H1 (cell line): ENCODE measurements around the gene PRR23C. TPM values are rescaled to one million over a fixed set of nuclear protein-coding genes. Genes with fewer than 3 reads are reported as not detected.

ENCODE experiments used
- CTCF ChIA-PET: fragments of 300-600 bp; sonication (Branson Sonifier 250); formaldehyde crosslinking; loops from one replicate; lab custom pipeline; 2021; ENCODE audit not compliant: partially characterized antibody; lab: Charles Lee
- POLR2A ChIA-PET: fragments of 300-600 bp; sonication (Branson Sonifier 250); formaldehyde crosslinking; loops from one replicate; lab custom pipeline; 2021; ENCODE audit warnings: inconsistent platforms; ENCODE audit not compliant: partially characterized antibody; lab: Charles Lee
- DNase-seq, 2 experiments: peaks; one replicate each; pipeline versions ENCODE4 v3.0.0 to v3.0.0-alpha.2; 2010 to 2022; ENCODE audit warnings: low spot score in 2 of 2, low read depth in 1 of 2, mixed read lengths in 1 of 2
- FAIRE-seq: peaks from 2 replicates; lab custom pipeline; 2011; peaks lifted over from hg19 to GRCh38; lab: Jason Lieb, UNC
- H2AFZ ChIP-seq: 2 replicates; pipeline ENCODE4 v1.8.1; 2012; ENCODE audit warnings: low read length, inconsistent platforms
- H2AK5ac ChIP-seq: 2 replicates; pipeline ENCODE4 v1.6.1; 2013; ENCODE audit warnings: low read depth, low read length
- H2BK120ac ChIP-seq: replicated peaks from 2 replicates; pipeline ENCODE3; 2013; ENCODE audit warnings: low read depth, low read length, inconsistent platforms
- H2BK12ac ChIP-seq: 2 replicates; pipeline ENCODE4 v1.6.1; 2013; ENCODE audit warnings: low read depth, low read length
- H2BK15ac ChIP-seq: 2 replicates; pipeline ENCODE4 v1.6.1; 2013; ENCODE audit warnings: low read length
- H2BK20ac ChIP-seq: 2 replicates; pipeline ENCODE4 v1.6.1; 2013; ENCODE audit warnings: low read length
- H2BK5ac ChIP-seq: 2 replicates; pipeline ENCODE4 v1.6.1; 2013; ENCODE audit warnings: low read depth, low read length
- H3K14ac ChIP-seq: 2 replicates; pipeline ENCODE4 v1.6.1; 2013; ENCODE audit warnings: inconsistent platforms; ENCODE audit not compliant: insufficient read length
- H3K18ac ChIP-seq: 2 replicates; pipeline ENCODE4 v1.6.1; 2013; ENCODE audit warnings: low read length; ENCODE audit errors: extremely low read depth
- H3K23ac ChIP-seq: 2 replicates; pipeline ENCODE4 v1.6.1; 2013; ENCODE audit warnings: inconsistent platforms; ENCODE audit not compliant: insufficient read length
- H3K23me2 ChIP-seq: 2 replicates; pipeline ENCODE4 v1.6.1; 2013; ENCODE audit warnings: low read depth, low read length
- H3K27ac ChIP-seq: 2 replicates; pipeline ENCODE4 v1.6.1; 2011; ENCODE audit warnings: low read depth, low read length, inconsistent platforms
- H3K27me3 ChIP-seq, 4 experiments: replicated peaks in 1 of 4; 1 replicate in 1 of 4; 2 replicates in 3 of 4; pipeline versions ENCODE4 v1.6.1 to v1.8.1; 2011 to 2013; ENCODE audit warnings: low read length in 3 of 4, mild to moderate bottlenecking in 3 of 4, inconsistent platforms in 2 of 4, mixed read lengths in 2 of 4, moderate library complexity in 1 of 4; ENCODE audit not compliant: control insufficient read depth in 3 of 4, insufficient read depth in 3 of 4; ENCODE audit errors: extremely low read depth in 1 of 4
- H3K36me3 ChIP-seq, 4 experiments: 2 replicates each; pipeline versions ENCODE4 v1.6.1 to v1.8.1; 2011 to 2013; ENCODE audit warnings: mild to moderate bottlenecking in 4 of 4, low read length in 3 of 4, moderate library complexity in 2 of 4, control low read depth in 1 of 4, inconsistent platforms in 1 of 4; ENCODE audit not compliant: insufficient read depth in 4 of 4, control insufficient read depth in 2 of 4
- H3K4ac ChIP-seq: replicated peaks from 2 replicates; pipeline ENCODE3; 2013; ENCODE audit warnings: low read length, low read depth, mixed read lengths, inconsistent platforms; ENCODE audit not compliant: insufficient read length
- H3K4me1 ChIP-seq, 4 experiments: replicated peaks in 1 of 4; 1 replicate in 1 of 4; 2 replicates in 3 of 4; pipeline versions ENCODE4 v1.6.1 to v1.8.1; 2011 to 2013; ENCODE audit warnings: low read length in 3 of 4, inconsistent platforms in 2 of 4, mixed read lengths in 1 of 4; ENCODE audit not compliant: insufficient read depth in 4 of 4, control insufficient read depth in 3 of 4
- H3K4me2 ChIP-seq, 2 experiments: 2 replicates each; pipeline versions ENCODE4 v1.6.1 to v1.8.1; 2011 to 2013; ENCODE audit warnings: low read depth in 2 of 2, low read length in 2 of 2, control low read depth in 1 of 2, inconsistent platforms in 1 of 2, mild to moderate bottlenecking in 1 of 2; ENCODE audit not compliant: insufficient read depth in 1 of 2
- H3K4me3 ChIP-seq, 4 experiments: fragments of 200-600, 300-600 bp in 1 of 4; sonication (generic), shearing (Covaris generic), sonication (Bioruptor Twin) in 1 of 4; 2 replicates each; pipeline versions ENCODE4 v1.5.1 to v1.8.1; 2011 to 2016; ENCODE audit warnings: low read length in 4 of 4, low read depth in 3 of 4, control low read depth in 2 of 4, inconsistent platforms in 2 of 4, mild to moderate bottlenecking in 2 of 4, mixed read lengths in 1 of 4, moderate library complexity in 1 of 4; ENCODE audit not compliant: insufficient read depth in 2 of 4; ENCODE audit errors: extremely low read depth in 1 of 4
- H3K56ac ChIP-seq: replicated peaks from 2 replicates; pipeline ENCODE3; 2013; ENCODE audit warnings: low read depth, mild to moderate bottlenecking, mixed read lengths, low read length, inconsistent platforms; ENCODE audit not compliant: insufficient read length
- H3K79me1 ChIP-seq: 2 replicates; pipeline ENCODE4 v1.6.1; 2013; ENCODE audit warnings: low read depth, low read length, control low read depth
- H3K79me2 ChIP-seq, 2 experiments: 2 replicates each; pipeline versions ENCODE4 v1.6.1 to v1.8.1; 2012 to 2013; ENCODE audit warnings: low read length in 2 of 2, mild to moderate bottlenecking in 2 of 2, inconsistent platforms in 1 of 2; ENCODE audit not compliant: insufficient read depth in 2 of 2, control insufficient read depth in 1 of 2
- H3K9ac ChIP-seq, 4 experiments: replicated peaks in 1 of 4; 1 replicate in 1 of 4; 2 replicates in 3 of 4; pipeline versions ENCODE4 v1.6.1 to v1.8.1; 2011 to 2013; ENCODE audit warnings: low read depth in 3 of 4, low read length in 3 of 4, control low read depth in 2 of 4, mild to moderate bottlenecking in 2 of 4, moderate library complexity in 2 of 4, inconsistent platforms in 1 of 4; ENCODE audit errors: extremely low read depth in 1 of 4
- H3K9me3 ChIP-seq, 2 experiments: 2 replicates each; pipeline versions ENCODE4 v1.6.1 to v1.8.1; 2012 to 2013; ENCODE audit warnings: mild to moderate bottlenecking in 2 of 2, moderate library complexity in 2 of 2, control low read depth in 1 of 2, inconsistent platforms in 1 of 2, low read depth in 1 of 2, low read length in 1 of 2, mixed read lengths in 1 of 2; ENCODE audit not compliant: insufficient read depth in 2 of 2
- H4K20me1 ChIP-seq, 2 experiments: replicated peaks in 1 of 2; 2 replicates each; pipeline versions ENCODE3 to v1.8.1; 2011 to 2013; ENCODE audit warnings: inconsistent platforms in 2 of 2, low read length in 2 of 2, mild to moderate bottlenecking in 1 of 2; ENCODE audit not compliant: insufficient read depth in 2 of 2, control insufficient read depth in 1 of 2
- H4K5ac ChIP-seq: 2 replicates; pipeline ENCODE4 v1.6.1; 2013; ENCODE audit warnings: low read length, low read depth, mixed read lengths, inconsistent platforms; ENCODE audit not compliant: insufficient read length
- H4K8ac ChIP-seq: 2 replicates; pipeline ENCODE4 v1.8.0; 2013; ENCODE audit warnings: mild to moderate bottlenecking, moderate library complexity, low read length, inconsistent platforms; ENCODE audit not compliant: insufficient read depth; ENCODE audit errors: extremely low read depth
- H4K91ac ChIP-seq: replicated peaks from 2 replicates; pipeline ENCODE3; 2013; ENCODE audit warnings: low read length, mixed read lengths, inconsistent platforms; ENCODE audit not compliant: insufficient read length
- CREB1 ChIP-seq: IDR thresholded peaks from 2 replicates; pipeline ENCODE4 v1.6.1; 2012; ENCODE audit warnings: inconsistent platforms
- EGR1 ChIP-seq: IDR thresholded peaks from 2 replicates; pipeline ENCODE4 v1.6.1; 2011; ENCODE audit warnings: low read depth, low read length, borderline replicate concordance
- EZH2 ChIP-seq: fragments of 200-600 bp; sonication (generic); IDR thresholded peaks from 2 replicates; pipeline ENCODE4 v1.7.1; 2012; ENCODE audit warnings: low read depth, mild to moderate bottlenecking, moderate library complexity, low read length, inconsistent platforms; ENCODE audit not compliant: severe bottlenecking
- PHF8 ChIP-seq: fragments of 200-600 bp; sonication (generic); conservative IDR thresholded peaks from 2 replicates; pipeline ENCODE4 v1.7.1; 2012; ENCODE audit warnings: low read depth, mild to moderate bottlenecking, inconsistent platforms, low read length, moderate library complexity
- RAD21 ChIP-seq, 2 experiments: IDR thresholded peaks in 1 of 2; conservative IDR thresholded peaks in 1 of 2; 2 replicates each; pipeline ENCODE4 v1.6.1; 2011; ENCODE audit warnings: low read depth in 2 of 2, low read length in 2 of 2, improper control_type of control experiment in 1 of 2, inconsistent platforms in 1 of 2, mild to moderate bottlenecking in 1 of 2, moderate library complexity in 1 of 2
- RXRA ChIP-seq: IDR thresholded peaks from 2 replicates; pipeline ENCODE4 v1.6.1; 2011; ENCODE audit warnings: low read depth, mild to moderate bottlenecking, low read length, moderate library complexity; ENCODE audit not compliant: insufficient read depth
- TAF1 ChIP-seq: IDR thresholded peaks from 2 replicates; pipeline ENCODE4 v1.6.1; 2011; ENCODE audit warnings: mild to moderate bottlenecking, low read depth, low read length
- TAF7 ChIP-seq: optimal IDR thresholded peaks from 2 replicates; pipeline ENCODE3; 2011; ENCODE audit warnings: low read depth, mild to moderate bottlenecking, inconsistent platforms, low read length, moderate library complexity, borderline replicate concordance
- WGBS, 2 experiments: shearing (Covaris generic) in 1 of 2; methylation state at CpG; one replicate each; pipeline versions ENCODE4 v1.1.6 to v1.1.7; 2013 to 2015; ENCODE audit warnings: low lambda C conversion rate in 2 of 2, mixed read lengths in 2 of 2, inconsistent platforms in 1 of 2, low coverage in 1 of 2, missing lambda C conversion rate in 1 of 2; ENCODE audit not compliant: insufficient replicate concordance in 2 of 2, insufficient coverage in 1 of 2, insufficient read length in 1 of 2; ENCODE audit errors: extremely low coverage in 1 of 2, missing lambda C conversion rate in 1 of 2; 5-methylcytosine and 5-hydroxymethylcytosine counted together
- polyA plus RNA-seq, 7 experiments: library from polyadenylated mRNA; depleted of rRNA in 3 of 7; stranded (reverse) in 5 of 7; unstranded in 2 of 7; fragments of >200 nt in 5 of 7; fragments of 200-250 nt in 2 of 7; gene quantifications; 1 replicate in 5 of 7; 2 replicates in 1 of 7; 4 replicates in 1 of 7; pipeline versions ENCODE4 v1.2.1 to v1.2.3, GENCODE V29; 2011 to 2013; ENCODE audit warnings: missing spikeins in 2 of 7, mixed read lengths in 2 of 7
- total RNA-seq: library from RNA; stranded (reverse); fragmentation: NEBNext Ultra II Directional; extraction: Animal tissue kit (Norgen Biotek cat#: 25700); gene quantifications from 2 replicates; pipeline ENCODE4 v1.2.1, GENCODE V29; 2021
- TF ChIP-seq, protein P1 (sequence below): IDR thresholded peaks from 2 replicates; pipeline ENCODE4 v1.6.1; 2012; ENCODE audit warnings: low read length, inconsistent platforms

The PRR23C gene
- total and polyA plus RNA-seq, 2 of the 8 experiments (the other 6 are each of a cell fraction or from before 2014, with no cell fraction given), result not detected

DNA sequence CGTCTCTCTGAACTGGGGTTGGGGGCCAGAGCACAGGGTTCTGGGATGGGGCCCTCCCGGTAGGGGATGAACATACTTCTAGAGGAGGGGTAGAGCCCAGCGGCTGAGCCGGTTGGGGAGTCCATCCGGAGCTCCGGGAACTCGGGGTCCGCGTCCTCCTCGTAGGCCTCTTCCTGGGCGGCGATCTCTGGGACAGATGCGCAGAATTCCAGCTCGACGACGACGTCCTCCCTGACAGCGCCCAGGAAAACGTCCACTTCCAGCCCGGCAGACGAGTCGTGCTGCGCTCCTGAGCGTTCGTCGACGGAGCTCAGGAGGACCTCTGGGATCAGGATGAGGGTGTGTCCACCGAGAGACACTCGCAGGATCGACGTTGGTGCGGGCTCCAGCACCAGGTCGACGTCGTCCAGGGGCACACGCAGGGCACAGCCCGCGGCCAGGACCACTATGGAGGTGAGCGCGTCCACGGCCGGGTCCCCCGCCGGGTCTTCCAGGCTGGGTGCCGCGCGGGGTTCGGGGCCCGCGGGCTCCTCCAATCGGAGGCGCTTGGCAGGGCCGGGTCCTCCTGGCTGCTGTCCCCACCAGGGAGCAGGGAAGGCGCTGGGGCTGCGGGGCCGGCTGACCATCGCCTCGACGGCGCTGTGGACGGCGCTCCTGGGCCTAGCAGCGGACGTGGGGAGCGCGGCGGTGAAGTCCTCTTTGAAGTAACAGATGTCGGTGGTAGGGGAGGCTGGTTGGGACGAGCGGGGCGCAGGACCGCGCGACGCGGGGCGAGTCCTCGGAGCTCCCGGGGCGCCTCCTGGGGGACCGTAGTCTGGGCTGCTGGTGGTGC lies 24.4 kb downstream of the PRR23C start:
- CTCF ChIA-PET, result interaction anchor here (0.7 to 1.0 kb wide), 4 partner anchors 11 to 245 kb away, joined by 3 to 5 read pairs (median 3); no protein-coding TSS in a partner anchor
- H4K5ac ChIP-seq, result no peak overlapping the region
- H2BK12ac ChIP-seq, result no peak overlapping the region
- no peak for TF ChIP-seq PHF8
- no peak for TF ChIP-seq RXRA
- TF ChIP-seq, protein P1, sequence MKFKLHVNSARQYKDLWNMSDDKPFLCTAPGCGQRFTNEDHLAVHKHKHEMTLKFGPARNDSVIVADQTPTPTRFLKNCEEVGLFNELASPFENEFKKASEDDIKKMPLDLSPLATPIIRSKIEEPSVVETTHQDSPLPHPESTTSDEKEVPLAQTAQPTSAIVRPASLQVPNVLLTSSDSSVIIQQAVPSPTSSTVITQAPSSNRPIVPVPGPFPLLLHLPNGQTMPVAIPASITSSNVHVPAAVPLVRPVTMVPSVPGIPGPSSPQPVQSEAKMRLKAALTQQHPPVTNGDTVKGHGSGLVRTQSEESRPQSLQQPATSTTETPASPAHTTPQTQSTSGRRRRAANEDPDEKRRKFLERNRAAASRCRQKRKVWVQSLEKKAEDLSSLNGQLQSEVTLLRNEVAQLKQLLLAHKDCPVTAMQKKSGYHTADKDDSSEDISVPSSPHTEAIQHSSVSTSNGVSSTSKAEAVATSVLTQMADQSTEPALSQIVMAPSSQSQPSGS, result no peak
- TF ChIP-seq RAD21 (IDR thresholded peaks at IDR 0.05 in 1 of 2, conservative IDR thresholded peaks at IDR 0.05 in 1 of 2; ENCODE audit: low read depth in 2 of 2, low read length in 2 of 2), result no peak
- TF ChIP-seq TAF1, result no peak
- no peak for TF ChIP-seq CREB1
- TF ChIP-seq EGR1, result no peak
- no peak for TF ChIP-seq TAF7
- no peak for TF ChIP-seq EZH2

More for the DNA sequence above, 24.4 kb downstream of the PRR23C start:
- no peaks in the 10 kb centered on the region for H3K79me1 ChIP-seq
- H3K18ac ChIP-seq, result no peak overlapping the region
- no peak overlapping the region for H2BK120ac ChIP-seq
- no peaks in the 10 kb centered on the region for H3K4me1 ChIP-seq
- no peak for DNase-seq
- H3K4me3 ChIP-seq, result no peak overlapping the region
- no peak overlapping the region for H3K27ac ChIP-seq
- H3K14ac ChIP-seq, result no peak overlapping the region
- H2BK15ac ChIP-seq, result no peak overlapping the region
- H3K4ac ChIP-seq, result no peak overlapping the region
- POLR2A ChIA-PET, result no interaction called here
- no peak overlapping the region for H3K56ac ChIP-seq
- no peak overlapping the region for H2BK5ac ChIP-seq
- H3K4me2 ChIP-seq, result no peak overlapping the region
- H3K36me3 ChIP-seq, result no peaks in the 10 kb centered on the region
- 93% methylated on average over 65 of the region's 81 CpGs; no CpG with 5 or more reads in 1 of the 2 experiments for WGBS, 2 experiments
- no peak overlapping the region for H2AK5ac ChIP-seq
- no peak overlapping the region for H3K9ac ChIP-seq
- H3K9me3 ChIP-seq, result peaks cover 2 to 14% of the 10 kb centered on the region in 2 experiments; a peak in 1 of 4 replicates
- H3K23me2 ChIP-seq, result no peaks in the 10 kb centered on the region; the same call in 1 of the 2 replicates
- no peak overlapping the region for H4K91ac ChIP-seq
- no peak overlapping the region for H3K23ac ChIP-seq
- no peak for FAIRE-seq
- H2AFZ ChIP-seq, result no peak overlapping the region
- H4K20me1 ChIP-seq, result no peaks in the 10 kb centered on the region
- H4K8ac ChIP-seq, result no peak overlapping the region
- no peak overlapping the region for H2BK20ac ChIP-seq
- H3K27me3 ChIP-seq, result no peaks in the 10 kb centered on the region
- H3K79me2 ChIP-seq, result no peaks in the 10 kb centered on the region
